Activated T-helper 17 cell treated with anti-CD3 and anti-CD28 coated beads, Interleukin-2, amount 50 U/mL, for 72 hours (primary cell): ENCODE data around the gene ANKRD2. TPM values are rescaled to one million over a fixed set of nuclear protein-coding genes. Genes with fewer than 3 reads are reported as not detected.
A peak's percentile ranks its signal among the peaks of the same experiment; 100 is the strongest.

Experiments
- ATAC-seq: fragments of 150-1000 bp; cut with Tn5 transposase; replicated peaks from 2 replicates; pipeline ENCODE4 v1.10.0; 2021; ENCODE audit warnings: mild to moderate bottlenecking, moderate library complexity
- H3K27ac Mint-ChIP-seq: one replicate; pipeline ENCODE4 v1.8.0; 2022; ENCODE audit warnings: mixed read lengths
- H3K27me3 Mint-ChIP-seq: one replicate; pipeline ENCODE4 v1.8.0; 2022; ENCODE audit warnings: mixed read lengths
- H3K36me3 Mint-ChIP-seq: one replicate; pipeline ENCODE4 v1.8.0; 2022; ENCODE audit warnings: low read depth, mild to moderate bottlenecking, mixed read lengths
- H3K4me1 Mint-ChIP-seq: one replicate; pipeline ENCODE4 v1.8.0; 2022; ENCODE audit warnings: mixed read lengths
- H3K4me3 Mint-ChIP-seq: one replicate; pipeline ENCODE4 v1.8.0; 2022; ENCODE audit warnings: mild to moderate bottlenecking, mixed read lengths
- H3K9me3 Mint-ChIP-seq: one replicate; pipeline ENCODE4 v1.8.0; 2022; ENCODE audit warnings: mixed read lengths
- total RNA-seq, 2 donors: library from RNA; stranded (reverse); gene quantifications; one replicate each; pipeline ENCODE4 v1.2.3, GENCODE V29; 2022

ANKRD2 gene
- total RNA-seq, 2 donors from 2014 or later, result not detected

- Mint-ChIP-seq H3K27ac (no peak overlapping the region), H3K27me3 (no peaks in the 10 kb centered on the region), H3K36me3 (no peaks in the 10 kb centered on the region), H3K4me1 (no peaks in the 10 kb centered on the region), H3K9me3 (no peaks in the 10 kb centered on the region), H3K4me3 (no peak overlapping the region)
- ATAC-seq, result peak; percentile 61
These were observed 39.8 kb downstream of the ANKRD2 start for GRCh38 chr10:97612386-97612785.

DNA sequence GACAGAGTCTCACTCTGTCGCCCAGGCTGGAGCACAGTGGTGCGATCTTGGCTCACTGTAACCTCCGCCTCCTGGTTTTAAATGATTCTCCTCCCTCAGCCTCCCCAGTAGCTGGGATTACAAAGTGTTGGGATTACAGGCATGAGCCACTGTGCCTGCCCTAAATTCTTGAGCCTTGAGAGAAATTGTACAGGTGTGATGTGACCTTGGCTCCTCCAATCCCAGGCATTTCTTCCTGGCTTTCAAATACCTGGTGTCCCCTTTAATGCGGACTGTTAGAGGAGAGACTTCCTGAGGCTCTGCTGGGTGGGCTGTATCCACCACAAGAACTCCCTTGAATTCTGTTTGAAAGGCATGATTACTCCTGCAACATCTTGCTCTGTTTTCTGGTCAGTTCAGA, 45.7 kb downstream of the ANKRD2 start:
- no peaks in the 10 kb centered on the region for H3K36me3 Mint-ChIP-seq
- no peak overlapping the region for H3K27ac Mint-ChIP-seq
- ATAC-seq, result no peak
- no peak overlapping the region for H3K4me3 Mint-ChIP-seq
- no peaks in the 10 kb centered on the region for H3K4me1 Mint-ChIP-seq
- H3K27me3 Mint-ChIP-seq, result no peaks in the 10 kb centered on the region
- no peaks in the 10 kb centered on the region for H3K9me3 Mint-ChIP-seq

- Mint-ChIP-seq H3K36me3 (no peaks in the 10 kb centered on the region), H3K27me3 (no peaks in the 10 kb centered on the region), H3K27ac (no peak overlapping the region), H3K9me3 (no peaks in the 10 kb centered on the region), H3K4me1 (no peaks in the 10 kb centered on the region), H3K4me3 (no peak overlapping the region)
- no peak for ATAC-seq
These were observed 46.2 kb downstream of the ANKRD2 start for GRCh38 chr10:97618733-97619132.

DNA sequence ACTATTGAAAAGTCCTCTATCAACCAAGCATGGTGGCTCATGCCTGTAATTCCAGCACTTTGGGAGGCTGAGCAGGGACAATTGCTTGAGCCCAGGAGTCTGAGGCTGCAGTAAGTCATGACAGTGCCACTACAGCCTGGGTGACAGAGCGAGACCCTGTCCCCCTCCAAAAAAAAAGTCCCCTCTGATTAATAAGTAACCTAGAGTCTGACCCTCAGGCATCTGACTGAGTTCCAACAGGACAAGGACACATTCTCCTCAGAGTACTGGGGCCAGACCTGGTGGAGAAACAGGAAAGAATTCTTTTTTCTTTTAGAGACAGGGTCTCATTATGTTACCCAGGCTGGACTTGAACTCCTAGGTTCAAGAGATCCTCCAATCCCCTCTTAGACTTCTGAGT, 50.7 kb downstream of the ANKRD2 start:
- no peaks in the 10 kb centered on the region for H3K36me3 Mint-ChIP-seq
- ATAC-seq, result no peak
- H3K27me3 Mint-ChIP-seq, result no peaks in the 10 kb centered on the region
- no peak overlapping the region for H3K4me3 Mint-ChIP-seq
- no peak overlapping the region for H3K27ac Mint-ChIP-seq
- H3K9me3 Mint-ChIP-seq, result no peaks in the 10 kb centered on the region
- H3K4me1 Mint-ChIP-seq, result no peaks in the 10 kb centered on the region

GRCh38 chr10:97627731-97628130, 55.2 kb downstream of the ANKRD2 start:
- Mint-ChIP-seq H3K4me3 (no peak overlapping the region), H3K36me3 (no peaks in the 10 kb centered on the region), H3K27ac (no peak overlapping the region), H3K9me3 (no peaks in the 10 kb centered on the region), H3K27me3 (no peaks in the 10 kb centered on the region), H3K4me1 (no peaks in the 10 kb centered on the region)
- ATAC-seq, result no peak

- Mint-ChIP-seq H3K27ac (no peak overlapping the region), H3K27me3 (no peaks in the 10 kb centered on the region), H3K9me3 (no peaks in the 10 kb centered on the region), H3K4me3 (no peak overlapping the region), H3K4me1 (peaks cover 3% of the 10 kb centered on the region), H3K36me3 (peaks cover 2% of the 10 kb centered on the region)
- ATAC-seq, result no peak
These were observed 55.6 kb downstream of the ANKRD2 start for GRCh38 chr10:97628228-97628627.

GRCh38 chr10:97629289-97629688, 56.7 kb downstream of the ANKRD2 start:
- no peak for ATAC-seq

GRCh38 chr10:97631098-97631497, 58.5 kb downstream of the ANKRD2 start:
- Mint-ChIP-seq H3K27ac (no peak overlapping the region), H3K36me3 (peaks cover 6% of the 10 kb centered on the region), H3K4me3 (no peak overlapping the region), H3K27me3 (no peaks in the 10 kb centered on the region), H3K4me1 (peaks cover 9% of the 10 kb centered on the region), H3K9me3 (no peaks in the 10 kb centered on the region)
- no peak for ATAC-seq

More at GRCh38 chr10:97629289-97629688, 56.7 kb downstream of the ANKRD2 start:
- H3K27me3 Mint-ChIP-seq, result no peaks in the 10 kb centered on the region
- no peak overlapping the region for H3K27ac Mint-ChIP-seq
- H3K4me3 Mint-ChIP-seq, result no peak overlapping the region
- H3K9me3 Mint-ChIP-seq, result no peaks in the 10 kb centered on the region
- peaks cover 6% of the 10 kb centered on the region for H3K36me3 Mint-ChIP-seq
- peaks cover 9% of the 10 kb centered on the region for H3K4me1 Mint-ChIP-seq

DNA sequence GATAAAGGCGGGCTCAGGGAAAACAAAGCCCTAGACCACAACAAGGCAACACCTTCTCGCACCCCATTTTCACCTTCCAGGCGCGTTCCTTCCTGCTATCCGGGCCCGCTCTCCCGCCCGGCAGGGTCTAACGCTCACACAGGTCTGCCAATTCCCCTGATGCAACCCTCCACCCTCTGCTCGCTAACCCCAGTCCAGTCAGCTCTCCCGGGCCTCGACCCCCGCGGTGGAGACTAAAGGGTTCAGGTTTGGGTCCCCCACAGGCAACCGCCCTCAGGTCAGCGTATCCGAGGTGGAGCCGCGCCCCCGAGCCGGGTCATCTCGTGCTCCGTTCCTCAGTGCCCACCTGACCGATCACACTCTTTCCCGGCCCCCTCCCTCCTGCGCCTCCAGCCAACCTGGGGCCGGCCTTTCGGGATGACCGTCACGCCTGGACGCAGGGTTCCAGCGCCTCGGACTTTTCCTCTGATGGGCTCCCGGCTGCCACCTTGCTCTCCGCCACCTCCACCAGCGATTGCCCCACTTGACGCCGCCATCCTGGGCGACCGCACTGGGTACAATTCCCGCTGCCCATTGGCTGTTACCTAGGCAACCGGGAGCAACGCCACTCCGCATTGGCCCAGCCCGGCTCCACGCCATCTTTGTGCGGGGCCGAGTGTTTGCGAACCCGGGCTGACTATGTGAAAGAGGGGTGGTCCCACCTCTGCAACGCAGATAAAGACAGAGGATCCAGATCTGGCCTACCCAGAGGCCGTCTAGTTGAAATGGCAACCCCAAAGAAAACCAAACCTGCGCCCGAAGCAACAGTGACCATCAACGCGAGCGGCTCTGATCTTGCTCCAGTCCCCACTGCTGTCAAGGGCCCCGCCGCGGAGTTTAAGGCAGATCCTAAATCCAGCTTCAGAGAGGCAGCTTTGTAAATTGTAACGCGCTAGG, 60.6 kb downstream of the ANKRD2 start, which contains the start of gene MORN4:
TSS of gene MORN4 (minus strand) at position 552 of the 936 bp plus-strand sequence. CDS start 13,847 bp downstream, outside the sequence.
- Mint-ChIP-seq H3K27me3 (no peaks in the 10 kb centered on the region), H3K27ac (peak within 1 kb of the TSS; percentile 90), H3K4me1 (peaks cover 9% of the 10 kb centered on the region), H3K36me3 (peaks cover 6% of the 10 kb centered on the region), H3K4me3 (peak within 1 kb of the TSS; percentile 93), H3K9me3 (no peaks in the 10 kb centered on the region)
- ATAC-seq, result peak; percentile 100

Other genes starting within 250 kb of the ANKRD2 start
- gene FRAT2, start 238.1 kb upstream of the ANKRD2 start, total RNA-seq, result 1 to 10 TPM; 4.7 to 9.7 TPM
- 10 to 100 TPM; 29.6 to 61.9 TPM for gene RRP12, start 171.4 kb upstream of the ANKRD2 start, total RNA-seq
- gene PGAM1, start 146.6 kb upstream of the ANKRD2 start, total RNA-seq, result 1,000 to 10,000 TPM; 1,094 to 1,221 TPM
- gene EXOSC1, start 126.8 kb upstream of the ANKRD2 start, total RNA-seq, result 10 to 100 TPM; 49.7 to 54.2 TPM
- gene ZDHHC16, start 126.6 kb upstream of the ANKRD2 start, total RNA-seq, result 10 to 100 TPM; 49.2 to 65.8 TPM
- 10 to 100 TPM; 89.3 to 90.5 TPM for gene MMS19, start 74.4 kb upstream of the ANKRD2 start, total RNA-seq
- 1 to 10 TPM; 1.7 to 2.1 TPM for gene UBTD1, start 73.9 kb upstream of the ANKRD2 start, total RNA-seq
- gene HOGA1, start 11.6 kb downstream of the ANKRD2 start, total RNA-seq, result not detected
- gene C10orf62, start 16.9 kb downstream of the ANKRD2 start, total RNA-seq, result not detected
- 1 to 10 TPM in 1 of 2 donors, under 1 TPM in 1; 0.79 to 2.4 TPM for gene MORN4, start 60.7 kb downstream of the ANKRD2 start, total RNA-seq
- gene PI4K2A, start 67.9 kb downstream of the ANKRD2 start, total RNA-seq, result 10 to 100 TPM in 1 of 2 donors, 1 to 10 TPM in 1; 6.6 to 12.4 TPM
- 1 to 10 TPM; 1.5 to 1.9 TPM for gene AVPI1, start 114.5 kb downstream of the ANKRD2 start, total RNA-seq
- gene MARVELD1, start 141.0 kb downstream of the ANKRD2 start, total RNA-seq, result 1 to 10 TPM; 2.0 TPM
- gene ZFYVE27, start 164.3 kb downstream of the ANKRD2 start, total RNA-seq, result 10 to 100 TPM; 31.1 to 36.8 TPM
- gene SFRP5, start 199.2 kb downstream of the ANKRD2 start, total RNA-seq, result not detected